Vagina (tissue), 2 donors: ENCODE data around the gene SAP30BP. TPM values are rescaled to one million over a fixed set of nuclear protein-coding genes. Genes with fewer than 3 reads are reported as not detected.

Source experiments
- DNase-seq, 2 donors: peaks; one replicate each; pipeline ENCODE4 v3.0.0-alpha.2; 2017; ENCODE audit errors: extremely low spot score in 2 of 2
- H3K27ac ChIP-seq: fragments of 200-600 bp; sonication (generic); one replicate; pipeline ENCODE4 v1.5.1; 2019
- H3K27me3 ChIP-seq: fragments of 200-600 bp; sonication (generic); one replicate; pipeline ENCODE4 v1.5.1; 2019
- H3K36me3 ChIP-seq, 2 donors: fragments of 200-600 bp; sonication (generic); one replicate each; pipeline ENCODE4 v1.5.1; 2017 to 2019
- H3K4me1 ChIP-seq: fragments of 200-600 bp; sonication (generic); one replicate; pipeline ENCODE4 v1.5.1; 2019
- H3K4me3 ChIP-seq, 2 donors: fragments of 200-600 bp; sonication (generic); 1 replicate in 1 of 2; 2 replicates in 1 of 2; pipeline ENCODE4 v1.5.1; 2016 to 2019
- H3K9me3 ChIP-seq: fragments of 200-600 bp; sonication (generic); one replicate; pipeline ENCODE4 v1.5.1; 2019
- CTCF ChIP-seq, 3 experiments: fragments of 450-650 bp in 2 of 3; fragments of 200-600 bp in 1 of 3; sonication (generic) in 1 of 3; IDR thresholded peaks; one replicate each; pipeline ENCODE4 v1.5.1; 2017 to 2019; ENCODE audit warnings: antibody characterized with exemption in 3 of 3, mild to moderate bottlenecking in 2 of 3, moderate library complexity in 2 of 3
- POLR2A ChIP-seq, 2 donors: fragments of 450-650 bp; IDR thresholded peaks; one replicate each; pipeline ENCODE4 v1.6.1; 2017; ENCODE audit warnings: antibody characterized with exemption in 2 of 2, mild to moderate bottlenecking in 2 of 2, moderate library complexity in 2 of 2
- POLR2AphosphoS5 ChIP-seq, 2 donors: sonication (generic); formaldehyde crosslinking; IDR thresholded peaks; one replicate each; pipeline ENCODE4 v1.9.0; 2017; ENCODE audit warnings: antibody characterized with exemption in 2 of 2, mild to moderate bottlenecking in 2 of 2, low read depth in 1 of 2; ENCODE audit not compliant: insufficient read depth in 1 of 2
- intact Hi-C: fragments of 100-400 bp; cut with DNase I; formaldehyde crosslinking; loops from one replicate; pipeline ENCODE4 v1.15.1; 2023
- total RNA-seq: library from RNA; depleted of rRNA; stranded (reverse); fragments of >200 nt; gene quantifications from one replicate; pipeline ENCODE4 v1.2.3, GENCODE V29; 2016

Gene SAP30BP
- total RNA-seq, 1 donor from 2014 or later = 79.1 TPM

DNA sequence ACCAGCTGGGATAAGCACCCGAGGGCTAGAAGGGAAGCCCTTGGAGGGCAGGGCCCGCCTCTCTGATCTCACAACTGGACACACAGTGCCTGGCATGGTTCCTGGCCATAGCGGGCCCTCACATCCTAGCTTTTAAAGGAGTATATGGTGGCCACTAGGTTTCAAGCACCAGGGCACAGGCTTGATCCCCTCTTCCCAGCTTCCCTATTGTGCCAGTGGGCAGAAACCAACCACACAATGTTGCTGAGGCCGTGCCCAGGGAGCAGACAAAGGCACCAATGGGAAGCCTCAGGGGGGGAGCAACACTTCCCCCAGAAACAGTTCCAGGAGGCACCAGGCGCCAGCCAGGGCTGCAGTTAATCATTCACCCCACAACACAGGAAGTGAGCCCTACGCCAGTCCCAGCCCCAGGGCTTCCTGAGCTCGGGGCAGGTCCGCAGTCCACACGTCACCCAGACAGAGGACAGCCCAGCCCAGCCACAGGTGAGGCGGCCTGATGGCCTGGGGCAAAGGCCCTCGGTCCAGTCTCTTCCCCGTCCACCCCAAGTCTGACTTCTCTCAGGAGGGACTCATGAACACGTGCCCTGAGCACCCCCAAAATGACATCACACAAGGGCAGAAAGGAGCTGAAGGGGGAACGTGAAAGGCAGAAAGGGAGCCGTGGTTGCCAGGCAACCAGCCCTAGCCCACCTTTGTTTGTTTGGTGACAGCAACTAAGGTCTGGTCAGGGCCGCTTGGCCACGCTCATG is 21.1 kb upstream of the SAP30BP start:
- Histone ChIP-seq H3K4me1 (peaks cover 35% of the 10 kb centered on the region), H3K27ac (peak overlapping the region; percentile 54), H3K27me3 (no peaks in the 10 kb centered on the region), H3K9me3 (no peaks in the 10 kb centered on the region), H3K4me3 (no peak overlapping the region), H3K36me3 (peaks cover 0 to 23% of the 10 kb centered on the region in 2 donors)
- TF ChIP-seq POLR2AphosphoS5 (IDR thresholded peaks at IDR 0.05; ENCODE audit: insufficient read depth in 1 of 2, low read depth in 1 of 2) (no peak), CTCF (IDR thresholded peaks at IDR 0.05) (no peak), POLR2A (IDR thresholded peaks at IDR 0.05) (no peak)
- intact Hi-C loops = no loop called here
- peak in 1 of 2 donors; percentile 77 for DNase-seq

GRCh38 chr17:75646638-75646992 is 20.5 kb upstream of the SAP30BP start:
- TF ChIP-seq POLR2AphosphoS5 (IDR thresholded peaks at IDR 0.05; ENCODE audit: insufficient read depth in 1 of 2, low read depth in 1 of 2) = no peak
- no peak for TF ChIP-seq POLR2A (IDR thresholded peaks at IDR 0.05)
- no peak for TF ChIP-seq CTCF (IDR thresholded peaks at IDR 0.05)
- Histone ChIP-seq H3K36me3 (peaks cover 0 to 29% of the 10 kb centered on the region in 2 donors), H3K27me3 (no peaks in the 10 kb centered on the region), H3K27ac (peak overlapping the region; percentile 54), H3K9me3 (no peaks in the 10 kb centered on the region), H3K4me1 (peaks cover 35% of the 10 kb centered on the region), H3K4me3 (no peak overlapping the region)
- intact Hi-C loops = no loop called here
- DNase-seq = peak in 1 of 2 donors; percentile 65

DNA sequence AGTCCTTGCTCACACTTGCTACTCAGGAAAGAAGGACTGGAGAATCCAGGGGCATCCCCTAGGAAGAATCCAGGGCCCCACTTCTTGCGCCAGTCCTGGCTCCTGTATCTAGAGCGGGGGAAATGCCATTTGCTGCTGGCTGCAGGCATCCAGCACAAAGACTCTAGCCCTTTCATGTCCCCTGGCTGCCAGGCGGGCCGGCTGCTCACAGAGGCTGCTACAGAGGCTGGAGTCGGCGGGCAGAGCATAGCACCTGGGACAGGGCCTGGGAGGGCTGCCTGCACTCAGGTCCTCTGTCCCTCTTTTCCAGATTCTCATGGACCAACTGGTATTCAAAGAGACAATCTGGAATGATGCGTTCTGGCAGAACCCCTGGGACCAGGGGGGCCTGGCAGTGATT is 20.1 kb upstream of the SAP30BP start:
- H3K27ac ChIP-seq = no peak overlapping the region

DNA sequence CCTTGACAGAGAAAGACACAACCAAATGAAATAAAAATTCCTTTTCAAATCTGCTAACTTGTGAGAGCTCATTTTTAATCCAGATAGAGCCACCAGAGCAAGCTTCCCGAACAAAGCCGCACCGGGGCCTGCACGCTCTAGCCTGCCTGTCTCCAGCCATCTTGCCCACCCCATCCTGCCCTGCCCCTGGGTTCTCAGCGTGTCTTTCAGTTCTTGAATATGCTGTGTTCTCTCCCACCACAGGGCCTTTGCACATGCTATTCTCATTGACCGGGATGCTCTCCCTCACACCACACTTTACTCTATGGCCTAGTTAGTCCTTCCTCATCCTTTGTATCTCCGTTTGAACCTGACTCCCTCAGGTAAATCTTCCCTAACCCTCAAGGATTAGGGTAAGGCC is 19.2 kb upstream of the SAP30BP start:
- intact Hi-C loops = no loop called here
- H3K27me3 ChIP-seq = no peaks in the 10 kb centered on the region
- H3K4me1 ChIP-seq = peaks cover 29% of the 10 kb centered on the region
- no peaks in the 10 kb centered on the region for H3K9me3 ChIP-seq
- no peak overlapping the region for H3K27ac ChIP-seq
- TF ChIP-seq POLR2AphosphoS5 (IDR thresholded peaks at IDR 0.05; ENCODE audit: insufficient read depth in 1 of 2, low read depth in 1 of 2) (no peak), CTCF (IDR thresholded peaks at IDR 0.05) (no peak), POLR2A (IDR thresholded peaks at IDR 0.05) (no peak)
- DNase-seq = no peak
- no peak overlapping the region for H3K4me3 ChIP-seq
- H3K36me3 ChIP-seq = peaks cover 0 to 30% of the 10 kb centered on the region in 2 donors

More for the DNA sequence above, 20.1 kb upstream of the SAP30BP start:
- H3K27me3 ChIP-seq = no peaks in the 10 kb centered on the region
- H3K4me1 ChIP-seq = peaks cover 35% of the 10 kb centered on the region
- peak in 1 of 2 donors; percentile 49 for DNase-seq
- peaks cover 0 to 30% of the 10 kb centered on the region in 2 donors for H3K36me3 ChIP-seq
- intact Hi-C loops = no loop called here
- no peak overlapping the region for H3K4me3 ChIP-seq
- TF ChIP-seq POLR2AphosphoS5 (IDR thresholded peaks at IDR 0.05; ENCODE audit: insufficient read depth in 1 of 2, low read depth in 1 of 2) = no peak
- no peak for TF ChIP-seq POLR2A (IDR thresholded peaks at IDR 0.05)
- no peak for TF ChIP-seq CTCF (IDR thresholded peaks at IDR 0.05)
- no peaks in the 10 kb centered on the region for H3K9me3 ChIP-seq

GRCh38 chr17:75649687-75650086 is 17.5 kb upstream of the SAP30BP start:
- intact Hi-C loops = no loop called here
- Histone ChIP-seq H3K9me3 (no peaks in the 10 kb centered on the region), H3K27ac (no peak overlapping the region), H3K4me1 (peaks cover 19% of the 10 kb centered on the region), H3K36me3 (peaks cover 0 to 30% of the 10 kb centered on the region in 2 donors), H3K27me3 (no peaks in the 10 kb centered on the region), H3K4me3 (no peak overlapping the region)
- no peak for TF ChIP-seq POLR2AphosphoS5 (IDR thresholded peaks at IDR 0.05; ENCODE audit: insufficient read depth in 1 of 2, low read depth in 1 of 2)
- TF ChIP-seq CTCF (IDR thresholded peaks at IDR 0.05) = no peak
- no peak for TF ChIP-seq POLR2A (IDR thresholded peaks at IDR 0.05)
- no peak for DNase-seq
